IgD-negative memory B cell (primary cell): ENCODE data around the gene RARA. TPM values are rescaled to one million over a fixed set of nuclear protein-coding genes. Genes with fewer than 3 reads are reported as not detected.

Experiments
- H3K27ac Mint-ChIP-seq, 3 donors: one replicate each; pipeline ENCODE4 v1.8.0; 2020 to 2022; ENCODE audit warnings: mild to moderate bottlenecking in 3 of 3, mixed read lengths in 3 of 3, moderate library complexity in 1 of 3
- H3K27me3 Mint-ChIP-seq: one replicate; pipeline ENCODE4 v1.8.0; 2021; ENCODE audit warnings: mixed read lengths
- H3K36me3 Mint-ChIP-seq: one replicate; pipeline ENCODE4 v1.8.0; 2020; ENCODE audit warnings: mild to moderate bottlenecking, mixed read lengths
- H3K4me1 Mint-ChIP-seq, 3 donors: one replicate each; pipeline ENCODE4 v1.8.0; 2020 to 2022; ENCODE audit warnings: mixed read lengths in 3 of 3, mild to moderate bottlenecking in 1 of 3
- H3K4me3 Mint-ChIP-seq, 4 donors: one replicate each; pipeline ENCODE4 v1.8.0; 2020 to 2022; ENCODE audit warnings: mild to moderate bottlenecking in 4 of 4, mixed read lengths in 4 of 4, moderate library complexity in 3 of 4
- H3K9me3 Mint-ChIP-seq, 3 donors: one replicate each; pipeline ENCODE4 v1.8.0; 2020 to 2021; ENCODE audit warnings: mixed read lengths in 3 of 3, mild to moderate bottlenecking in 1 of 3
- polyA plus RNA-seq: library from polyadenylated mRNA; unstranded; fragments of 300-500 nt; fragmentation: Illumina TruSeq; gene quantifications from one replicate; pipeline ENCODE4 v1.2.3, GENCODE V29; 2021

The RARA gene
- polyA plus RNA-seq, 1 donor from 2014 or later = 13.7 TPM

DNA sequence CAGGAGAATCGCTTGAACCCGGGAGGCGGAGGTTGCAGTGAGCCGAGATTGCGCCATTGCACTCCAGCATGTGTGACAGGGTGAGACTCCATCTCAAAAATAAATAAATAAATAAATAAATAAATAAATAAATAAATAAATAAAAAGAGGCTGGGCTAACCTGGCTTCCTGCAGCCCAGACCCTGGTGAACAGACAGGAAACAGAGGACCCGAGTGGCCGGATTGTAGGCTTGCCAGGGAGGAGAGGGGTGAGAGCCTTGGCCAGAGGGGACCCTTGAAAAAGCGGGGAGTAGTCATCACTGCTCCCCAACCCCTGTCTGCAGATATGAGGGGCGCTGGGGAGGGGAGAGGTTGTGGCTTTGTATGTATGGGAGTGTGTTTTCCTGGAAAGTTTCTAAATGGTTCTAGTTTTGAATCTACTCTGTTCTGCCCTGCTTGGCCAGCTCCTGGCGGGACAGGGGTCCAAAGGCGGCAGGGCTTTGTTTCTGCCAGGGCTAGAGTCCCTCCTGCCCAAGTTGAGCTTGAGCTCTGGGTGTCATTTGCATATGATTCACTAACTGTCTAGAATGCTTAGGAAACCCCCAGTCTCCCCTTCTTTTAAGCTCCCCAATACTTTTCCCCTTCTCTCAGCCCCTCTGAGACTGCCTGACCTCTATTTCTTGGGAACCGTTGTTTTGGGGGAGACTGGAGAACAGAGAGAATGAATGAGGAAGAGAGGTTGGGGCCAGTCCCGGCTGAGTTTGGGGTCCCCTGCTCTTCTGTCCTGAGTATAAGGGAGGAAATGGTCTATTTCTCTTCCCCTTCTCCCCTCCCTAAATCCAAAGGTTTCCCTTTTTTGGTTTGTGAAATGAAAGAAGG is 16.4 kb downstream of the RARA start:
- Mint-ChIP-seq H3K4me3 (peak overlapping the region; percentile 78 to 97 (median 94)), H3K27me3 (peaks cover 1% of the 10 kb centered on the region), H3K36me3 (no peaks in the 10 kb centered on the region), H3K27ac (peak overlapping the region; percentile 99 to 100 (median 100)), H3K4me1 (peaks cover 55 to 65% (median 61%) of the 10 kb centered on the region in 3 donors), H3K9me3 (peaks cover 0 to 2% (median 0%) of the 10 kb centered on the region in 3 donors)

DNA sequence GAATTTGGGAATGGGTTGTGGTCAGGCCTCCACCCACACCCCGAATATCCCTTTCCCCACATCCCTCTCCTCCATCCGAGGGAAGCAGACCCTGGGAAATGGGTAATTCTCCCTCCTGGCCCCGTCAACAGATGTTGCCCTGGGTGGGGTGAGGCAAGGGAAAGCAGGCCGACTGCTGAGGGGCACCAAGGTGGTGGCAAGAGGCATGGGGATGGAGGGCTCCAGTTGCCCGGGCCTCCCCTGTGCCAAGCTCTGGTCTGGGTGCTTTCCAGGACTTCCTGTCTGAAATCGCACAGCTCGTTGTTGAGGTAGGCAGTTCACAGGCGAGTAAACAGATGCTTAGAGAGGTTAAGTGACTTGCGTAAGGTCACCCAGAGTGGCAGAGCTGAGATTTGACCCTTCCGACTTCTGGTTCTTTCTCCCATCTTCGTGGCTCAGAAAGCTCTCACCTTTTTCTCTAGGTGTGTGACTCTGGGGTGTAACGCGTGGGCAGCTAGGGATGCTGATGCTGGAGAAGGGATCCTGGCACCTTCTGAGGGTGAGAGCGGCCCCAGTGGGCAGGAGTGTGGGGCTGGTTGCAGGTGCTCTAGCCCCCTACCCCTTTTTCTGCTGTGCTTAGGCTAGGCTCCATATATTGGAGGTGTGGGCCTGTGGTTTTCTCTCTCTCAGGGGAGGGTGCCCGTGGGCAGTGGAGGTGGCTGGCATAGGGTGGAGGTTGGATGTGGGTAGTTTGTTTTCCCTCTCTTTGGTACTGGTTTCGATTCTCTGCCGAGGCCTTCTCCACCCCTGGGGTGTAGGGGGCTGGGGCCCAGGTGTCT is 17.2 kb downstream of the RARA start:
- Mint-ChIP-seq H3K9me3 (peaks cover 0 to 2% (median 0%) of the 10 kb centered on the region in 3 donors), H3K27ac (peak overlapping the region; percentile 99 to 100 (median 100)), H3K27me3 (peaks cover 1% of the 10 kb centered on the region), H3K36me3 (no peaks in the 10 kb centered on the region), H3K4me3 (peak overlapping the region; percentile 78 to 95 (median 91)), H3K4me1 (peaks cover 53 to 67% (median 59%) of the 10 kb centered on the region in 3 donors)

DNA sequence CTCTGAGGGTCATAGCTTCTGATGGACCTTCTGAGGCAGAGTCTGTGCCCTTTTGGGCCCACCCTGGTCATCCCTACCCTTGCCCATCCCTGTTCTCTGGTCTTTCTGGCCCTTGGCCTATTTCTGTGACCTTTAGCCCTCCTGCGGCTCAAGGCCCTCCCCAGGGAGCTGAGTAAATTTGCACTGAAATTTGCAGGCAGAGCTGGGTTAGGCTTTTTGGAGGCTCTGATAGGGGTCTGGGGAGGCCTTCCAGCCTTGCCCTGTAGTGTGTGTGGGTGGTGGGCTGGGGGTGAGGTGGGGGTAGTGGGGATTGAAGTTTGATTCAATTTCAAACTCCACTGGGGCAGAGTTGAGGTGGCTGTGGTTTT is 17.8 kb downstream of the RARA start:
- Mint-ChIP-seq H3K27ac (peak overlapping the region; percentile 99 to 100 (median 100)), H3K4me1 (peaks cover 53 to 65% (median 59%) of the 10 kb centered on the region in 3 donors), H3K27me3 (peaks cover 1% of the 10 kb centered on the region), H3K36me3 (no peaks in the 10 kb centered on the region), H3K4me3 (peak overlapping the region; percentile 78 to 95 (median 91)), H3K9me3 (peaks cover 0 to 2% (median 0%) of the 10 kb centered on the region in 3 donors)

DNA sequence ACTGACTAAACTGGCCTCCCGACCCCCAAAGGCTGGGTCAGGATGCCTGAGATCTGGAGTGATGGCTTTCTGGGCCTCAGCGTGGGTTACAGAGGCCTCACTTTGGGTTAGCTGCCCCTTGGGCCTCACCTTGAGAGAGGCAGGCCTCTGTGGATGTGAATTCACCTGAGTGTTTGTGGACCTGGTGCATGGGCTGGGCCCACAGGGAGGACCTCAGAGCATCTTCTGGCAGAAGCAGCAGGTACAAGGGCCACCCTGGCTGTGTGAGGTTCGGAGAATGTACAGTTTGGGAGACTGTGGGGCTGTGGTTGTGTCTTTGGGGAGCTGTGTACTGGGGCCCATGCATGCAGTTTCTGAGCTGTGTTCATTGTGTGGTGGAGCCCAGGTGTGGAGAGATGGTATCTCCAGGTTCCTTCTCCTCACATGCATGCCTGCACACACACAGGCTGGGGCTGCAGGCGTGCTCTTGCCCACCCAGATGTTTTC is 18.3 kb downstream of the RARA start:
- Mint-ChIP-seq H3K4me3 (peak overlapping the region in 3 of 4 donors; percentile 82 to 95 (median 89)), H3K27me3 (peaks cover 1% of the 10 kb centered on the region), H3K4me1 (peaks cover 48 to 64% (median 58%) of the 10 kb centered on the region in 3 donors), H3K27ac (peak overlapping the region; percentile 99 to 100 (median 100)), H3K9me3 (peaks cover 0 to 2% (median 0%) of the 10 kb centered on the region in 3 donors), H3K36me3 (no peaks in the 10 kb centered on the region)

DNA sequence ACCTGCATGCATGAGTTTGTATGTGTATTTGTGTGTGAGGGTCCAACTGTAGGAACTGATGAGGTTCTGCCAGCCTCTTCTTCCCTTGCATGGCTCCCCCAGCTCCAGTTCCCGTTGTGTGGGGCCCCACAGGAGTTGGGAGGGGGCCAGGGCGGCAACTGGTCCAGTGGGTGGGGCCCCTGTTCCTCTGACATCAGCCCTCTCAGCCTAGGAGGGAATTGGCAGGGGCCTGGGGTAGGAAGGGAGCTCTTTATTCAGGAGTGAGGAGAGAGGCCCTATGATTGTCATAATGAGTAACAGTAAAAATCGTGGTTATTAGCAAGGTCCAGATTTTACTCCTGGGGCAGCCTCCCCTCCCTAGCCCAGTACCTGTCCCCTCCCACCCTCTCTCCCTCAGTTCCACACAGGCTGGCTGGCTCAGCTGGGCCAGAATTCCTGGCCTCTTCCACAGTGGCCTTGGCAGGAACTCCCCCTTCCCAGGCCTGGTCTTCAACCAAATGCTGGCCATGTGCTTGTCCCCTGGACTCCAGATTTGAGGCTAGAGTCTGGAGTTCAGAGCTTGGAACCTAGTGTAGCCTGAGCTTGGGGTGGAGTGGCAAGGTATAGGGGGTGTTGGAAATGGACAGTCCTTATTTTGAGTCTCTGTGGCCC is 18.9 kb downstream of the RARA start:
- Mint-ChIP-seq H3K4me1 (peaks cover 46 to 67% (median 60%) of the 10 kb centered on the region in 3 donors), H3K36me3 (peaks cover 3% of the 10 kb centered on the region), H3K27ac (peak overlapping the region; percentile 99 to 100 (median 100)), H3K4me3 (peak overlapping the region in 3 of 4 donors; percentile 82 to 95 (median 89)), H3K9me3 (no peaks in the 10 kb centered on the region), H3K27me3 (peaks cover under 1% of the 10 kb centered on the region)

DNA sequence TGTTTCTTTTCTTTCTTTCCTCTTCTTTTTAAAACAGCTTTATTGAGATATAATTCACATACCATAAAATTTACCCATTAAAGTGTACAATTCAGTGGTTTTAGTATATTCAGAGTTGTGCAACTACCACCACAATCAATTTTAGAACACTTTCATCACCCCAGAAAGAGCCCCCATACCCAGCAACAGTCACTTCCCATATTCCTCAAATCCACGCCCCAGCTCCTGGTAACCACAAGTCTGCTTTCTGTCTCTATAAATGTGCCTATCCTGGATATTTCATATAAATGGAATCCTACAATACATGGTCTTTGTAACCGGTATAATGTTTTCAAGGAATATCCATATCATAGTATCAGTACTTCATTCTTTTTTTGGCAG is 19.4 kb downstream of the RARA start:
- H3K27me3 Mint-ChIP-seq = no peaks in the 10 kb centered on the region
- H3K27ac Mint-ChIP-seq = peak overlapping the region; percentile 87 to 100 (median 99)
- H3K4me1 Mint-ChIP-seq = peaks cover 42 to 63% (median 59%) of the 10 kb centered on the region in 3 donors
- H3K36me3 Mint-ChIP-seq = peaks cover 3% of the 10 kb centered on the region
- H3K4me3 Mint-ChIP-seq = peak overlapping the region in 3 of 4 donors; percentile 11 to 79 (median 66)
- H3K9me3 Mint-ChIP-seq = no peaks in the 10 kb centered on the region

DNA sequence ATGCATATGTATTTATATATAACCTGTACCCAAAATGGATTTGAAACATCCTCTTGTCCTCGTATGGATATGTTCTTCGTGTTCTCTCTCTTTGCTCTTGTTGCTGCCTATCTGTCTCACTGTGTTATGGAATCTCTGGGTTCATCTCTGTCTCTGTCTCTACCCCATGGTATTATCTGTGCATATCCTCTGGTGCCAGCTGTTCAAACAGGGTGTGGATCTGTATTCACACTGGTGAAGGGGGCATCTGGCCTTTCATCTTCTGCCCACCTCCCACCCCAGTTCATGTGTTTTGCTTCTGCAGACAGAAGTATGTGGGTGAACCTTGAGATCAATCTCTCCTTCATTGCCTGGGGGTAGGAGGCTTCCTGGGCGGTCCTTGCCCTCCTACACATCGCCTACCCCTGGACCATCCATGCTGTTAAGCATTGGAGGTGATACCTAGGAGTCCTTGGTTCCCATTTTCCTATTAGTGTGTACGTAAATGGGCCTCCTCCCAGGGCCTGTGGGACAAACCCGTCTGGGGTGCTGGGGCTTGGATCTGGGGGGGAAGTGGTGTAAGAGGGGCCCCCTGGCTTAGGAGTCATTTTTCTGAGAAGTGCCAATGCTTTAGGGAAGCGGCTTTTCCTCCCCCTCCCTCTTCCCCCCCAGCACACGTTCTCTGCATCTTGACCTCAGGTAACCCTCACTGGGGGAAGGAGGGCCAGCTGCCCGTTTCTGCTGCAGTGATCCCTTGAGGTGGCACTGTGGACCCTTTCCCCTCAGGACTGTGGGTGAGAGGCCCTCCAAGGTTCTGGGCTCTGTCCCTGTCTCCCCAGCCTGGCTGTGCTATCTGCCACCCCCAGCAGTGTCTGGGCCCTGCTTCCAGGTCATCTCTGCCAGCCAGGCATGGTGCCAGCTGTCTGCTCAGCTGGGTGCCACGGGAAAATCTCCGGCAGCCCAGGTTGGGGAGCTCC is 21.1 kb downstream of the RARA start:
- Mint-ChIP-seq H3K27me3 (no peaks in the 10 kb centered on the region), H3K9me3 (no peaks in the 10 kb centered on the region), H3K27ac (peak overlapping the region; percentile 88 to 100 (median 90))

DNA sequence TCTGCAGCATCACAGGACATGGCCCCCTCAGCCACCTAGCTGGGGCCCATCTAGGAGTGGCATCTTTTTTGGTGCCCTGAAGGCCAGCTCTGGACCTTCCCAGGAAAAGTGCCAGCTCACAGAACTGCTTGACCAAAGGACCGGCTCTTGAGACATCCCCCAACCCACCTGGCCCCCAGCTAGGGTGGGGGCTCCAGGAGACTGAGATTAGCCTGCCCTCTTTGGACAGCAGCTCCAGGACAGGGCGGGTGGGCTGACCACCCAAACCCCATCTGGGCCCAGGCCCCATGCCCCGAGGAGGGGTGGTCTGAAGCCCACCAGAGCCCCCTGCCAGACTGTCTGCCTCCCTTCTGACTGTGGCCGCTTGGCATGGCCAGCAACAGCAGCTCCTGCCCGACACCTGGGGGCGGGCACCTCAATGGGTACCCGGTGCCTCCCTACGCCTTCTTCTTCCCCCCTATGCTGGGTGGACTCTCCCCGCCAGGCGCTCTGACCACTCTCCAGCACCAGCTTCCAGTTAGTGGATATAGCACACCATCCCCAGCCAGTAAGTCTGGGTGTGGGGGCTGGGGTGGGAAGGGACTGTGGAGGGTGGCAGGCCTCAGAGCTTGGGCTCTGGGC is 22.0 kb downstream of the RARA start:
- H3K9me3 Mint-ChIP-seq = no peaks in the 10 kb centered on the region
- peaks cover 43 to 63% (median 58%) of the 10 kb centered on the region in 3 donors for H3K4me1 Mint-ChIP-seq
- peak overlapping the region; percentile 34 to 75 (median 66) for H3K4me3 Mint-ChIP-seq
- H3K27ac Mint-ChIP-seq = peak overlapping the region; percentile 88 to 100 (median 90)
- H3K27me3 Mint-ChIP-seq = no peaks in the 10 kb centered on the region
- peaks cover 3% of the 10 kb centered on the region for H3K36me3 Mint-ChIP-seq

More for the DNA sequence above, 21.1 kb downstream of the RARA start:
- Mint-ChIP-seq H3K4me1 (peaks cover 47 to 70% (median 62%) of the 10 kb centered on the region in 3 donors), H3K4me3 (peak overlapping the region; percentile 34 to 75 (median 66)), H3K36me3 (peaks cover 3% of the 10 kb centered on the region)

DNA sequence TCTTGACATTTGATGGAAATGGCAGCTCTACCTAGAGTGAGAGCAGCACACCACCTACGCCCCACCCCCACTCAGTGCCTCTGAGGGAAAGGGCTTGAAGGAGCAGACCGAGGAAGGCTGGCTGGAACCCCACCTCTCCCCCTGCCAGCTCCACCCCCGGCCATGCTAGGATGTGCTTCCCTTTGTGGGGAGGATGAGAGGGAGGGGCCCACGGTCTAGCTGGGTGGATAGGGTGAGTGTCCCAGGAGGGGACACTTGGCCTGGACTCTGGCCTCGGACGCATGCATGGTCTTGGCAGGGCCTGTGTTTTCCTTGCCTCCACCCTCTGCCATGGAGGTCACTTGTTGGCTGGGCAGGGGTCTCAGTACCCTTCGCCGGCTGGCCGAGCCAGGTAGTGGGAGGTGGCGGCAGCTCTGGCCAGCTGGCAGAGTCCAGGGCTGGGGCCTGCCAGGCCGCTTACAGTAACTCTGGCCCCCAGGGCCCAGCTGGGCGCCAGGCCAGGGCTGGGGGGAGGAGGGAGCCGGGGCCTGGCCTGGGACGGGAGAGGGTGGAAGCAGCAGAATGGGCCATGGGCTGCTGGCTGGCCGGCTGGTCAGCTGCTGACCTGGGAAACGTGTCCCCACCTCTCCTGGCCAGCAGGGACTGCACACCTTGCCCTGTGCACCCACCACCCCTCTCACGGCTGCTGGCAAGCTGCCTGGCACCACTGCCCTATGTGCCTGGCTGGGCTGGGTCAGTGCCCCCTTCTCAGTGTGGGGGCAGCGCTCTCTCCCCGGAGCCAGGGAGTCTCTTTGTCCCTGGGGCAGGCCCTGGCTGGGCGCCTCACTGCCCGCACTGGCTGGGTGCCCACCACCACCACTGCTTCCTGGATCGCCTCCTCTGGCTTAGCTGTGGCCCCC is 23.0 kb downstream of the RARA start:
- H3K27me3 Mint-ChIP-seq = no peaks in the 10 kb centered on the region
- H3K9me3 Mint-ChIP-seq = no peaks in the 10 kb centered on the region
- peaks cover 35 to 56% (median 51%) of the 10 kb centered on the region in 3 donors for H3K4me1 Mint-ChIP-seq
- peak overlapping the region; percentile 80 to 84 (median 83) for H3K27ac Mint-ChIP-seq
- peaks cover 3% of the 10 kb centered on the region for H3K36me3 Mint-ChIP-seq
- H3K4me3 Mint-ChIP-seq = peak overlapping the region in 2 of 4 donors; percentile 49 to 74

DNA sequence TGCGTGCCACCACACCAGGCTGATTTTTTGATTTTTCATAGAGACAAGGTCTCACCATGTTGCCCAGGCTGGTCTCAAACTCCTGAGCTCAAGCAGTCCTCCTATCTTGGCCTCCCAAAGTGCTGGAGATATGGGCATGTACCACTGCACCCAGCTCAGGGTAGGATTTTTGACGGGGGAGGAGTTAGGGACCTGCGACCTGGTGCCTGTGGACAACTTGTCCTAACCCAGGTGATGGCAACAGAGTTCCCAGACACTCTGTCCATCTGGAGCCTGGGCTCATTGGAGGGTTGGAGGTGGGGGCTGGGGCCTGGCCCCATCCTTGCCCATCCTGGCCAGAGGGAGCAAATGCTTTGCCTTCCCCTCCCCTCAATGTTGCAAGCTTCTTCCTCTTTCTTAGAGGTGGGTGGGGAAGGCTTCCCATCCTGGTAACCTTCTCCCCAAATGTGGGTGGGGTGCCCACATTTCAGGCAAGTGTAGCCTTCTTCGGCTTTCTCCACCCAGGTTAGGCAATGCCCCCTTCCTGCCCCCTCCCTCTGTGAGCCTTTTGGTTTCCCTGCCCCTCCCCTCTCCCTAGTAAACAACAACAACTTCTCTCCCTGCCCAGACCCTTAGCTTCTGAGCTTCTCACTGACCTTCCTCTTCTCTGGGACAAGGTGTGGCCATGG is 24.9 kb downstream of the RARA start:
- Mint-ChIP-seq H3K27me3 (no peaks in the 10 kb centered on the region), H3K27ac (peak overlapping the region; percentile 44 to 88 (median 53)), H3K4me3 (peak overlapping the region; percentile 12 to 77 (median 46)), H3K4me1 (peaks cover 27 to 47% (median 43%) of the 10 kb centered on the region in 3 donors), H3K9me3 (no peaks in the 10 kb centered on the region), H3K36me3 (peaks cover 6% of the 10 kb centered on the region)

DNA sequence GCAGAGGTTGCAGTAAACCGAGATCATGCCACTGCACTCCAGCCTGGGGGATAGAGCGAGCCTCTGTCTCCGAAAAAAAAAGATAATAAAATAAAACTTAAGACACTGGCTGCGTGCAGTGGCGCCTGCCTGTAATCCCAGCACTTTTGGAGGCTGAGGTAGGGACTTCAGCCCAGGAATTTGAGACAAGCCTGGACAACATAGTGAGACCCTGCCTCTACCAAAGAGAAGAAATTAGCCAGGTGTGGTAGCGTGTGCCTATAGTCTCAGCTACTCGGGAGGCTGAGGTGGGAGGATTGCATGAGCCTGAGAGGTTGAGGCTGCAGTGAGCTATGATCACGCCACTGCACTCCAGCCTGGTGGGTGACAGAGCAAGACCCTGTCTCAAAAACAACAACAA is 26.6 kb downstream of the RARA start:
- Mint-ChIP-seq H3K9me3 (no peaks in the 10 kb centered on the region), H3K27ac (no peak overlapping the region), H3K27me3 (no peaks in the 10 kb centered on the region), H3K36me3 (peaks cover 6% of the 10 kb centered on the region), H3K4me3 (no peak overlapping the region), H3K4me1 (peaks cover 32 to 50% (median 44%) of the 10 kb centered on the region in 3 donors)

DNA sequence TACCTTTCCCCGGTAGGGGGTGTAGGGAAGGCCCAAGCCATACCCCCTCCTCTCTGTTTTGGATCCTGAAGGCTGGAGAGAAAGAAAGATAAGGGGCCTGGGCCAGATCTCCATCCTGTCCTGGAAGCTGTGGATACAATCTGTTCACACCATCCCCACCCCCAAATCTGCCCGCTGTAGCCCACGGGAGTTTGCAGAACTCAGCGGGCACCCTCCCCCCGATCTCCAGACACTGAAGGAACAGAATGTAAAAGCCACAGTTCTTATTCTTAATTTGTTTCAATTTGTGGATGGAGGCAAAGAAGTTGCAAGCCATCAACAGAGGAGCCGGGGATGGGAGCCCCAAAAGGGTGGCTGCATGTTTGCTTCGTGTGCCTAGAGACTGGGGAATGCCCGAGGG is 28.4 kb downstream of the RARA start:
- peaks cover 6% of the 10 kb centered on the region for H3K36me3 Mint-ChIP-seq
- H3K9me3 Mint-ChIP-seq = no peaks in the 10 kb centered on the region
- peak overlapping the region in 1 of 3 donors; percentile 32 for H3K27ac Mint-ChIP-seq
- no peak overlapping the region for H3K4me3 Mint-ChIP-seq
- peaks cover 37 to 47% (median 44%) of the 10 kb centered on the region in 3 donors for H3K4me1 Mint-ChIP-seq
- no peaks in the 10 kb centered on the region for H3K27me3 Mint-ChIP-seq
